ENCODE measurements around the gene LTN1.

Gene LTN1

DNA sequence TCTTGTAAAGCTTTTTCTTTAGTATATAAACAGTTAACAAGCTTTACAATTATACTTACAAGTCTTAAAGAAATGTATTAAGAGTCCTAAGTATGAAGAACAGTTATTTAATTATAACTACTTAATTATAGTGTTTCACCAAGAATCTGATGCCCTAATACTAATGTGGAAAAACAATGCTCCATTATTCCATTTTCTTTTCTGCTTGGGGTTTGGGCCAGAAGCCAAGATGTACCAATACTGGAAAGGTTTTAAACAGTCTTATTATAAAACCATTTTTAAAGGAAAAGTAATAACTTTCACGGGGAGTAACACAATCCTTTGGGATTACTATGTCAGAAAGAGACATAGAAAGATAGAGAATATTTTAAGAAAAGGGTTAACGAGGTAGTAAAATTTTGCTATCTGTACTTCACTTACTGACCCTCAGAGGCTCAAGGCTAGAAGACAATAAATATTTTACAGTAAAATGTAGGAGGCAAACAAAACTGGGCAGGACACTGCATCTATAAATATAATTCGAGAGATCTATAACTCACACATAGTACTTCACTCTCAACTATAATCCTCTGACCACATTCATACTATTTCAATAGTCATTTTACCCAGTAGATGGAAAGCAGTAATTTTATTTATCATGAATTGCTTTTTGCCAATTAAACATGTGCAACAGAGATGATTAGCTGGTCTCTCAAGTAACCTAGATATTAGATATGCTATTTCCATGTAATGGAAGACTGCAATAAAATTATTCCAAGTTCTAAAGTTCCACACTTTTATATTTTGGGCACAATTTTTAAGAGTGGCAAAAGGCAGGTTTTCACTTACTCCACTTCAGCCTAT, 63.9 kb downstream of the LTN1 start:
- no peak for DNase-seq

DNA sequence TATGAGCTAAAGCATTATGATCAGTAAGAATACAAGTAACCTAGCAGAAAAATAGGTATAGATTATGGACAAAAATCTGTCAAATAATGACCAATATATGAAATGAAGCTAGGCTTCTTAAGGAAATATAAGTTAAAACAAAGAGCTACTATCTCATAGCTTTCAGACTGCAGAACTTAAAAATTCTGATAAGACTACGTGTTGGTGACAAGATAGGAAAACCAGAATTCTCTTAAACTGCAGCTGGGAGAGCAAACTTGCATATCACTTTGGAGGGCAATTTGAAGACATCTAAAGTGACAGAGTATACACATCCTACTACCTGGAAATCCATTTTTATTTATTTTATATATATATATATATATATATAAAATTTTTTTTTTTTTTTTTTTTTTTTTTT, 65.5 kb downstream of the LTN1 start:
- no peak for DNase-seq

DNA sequence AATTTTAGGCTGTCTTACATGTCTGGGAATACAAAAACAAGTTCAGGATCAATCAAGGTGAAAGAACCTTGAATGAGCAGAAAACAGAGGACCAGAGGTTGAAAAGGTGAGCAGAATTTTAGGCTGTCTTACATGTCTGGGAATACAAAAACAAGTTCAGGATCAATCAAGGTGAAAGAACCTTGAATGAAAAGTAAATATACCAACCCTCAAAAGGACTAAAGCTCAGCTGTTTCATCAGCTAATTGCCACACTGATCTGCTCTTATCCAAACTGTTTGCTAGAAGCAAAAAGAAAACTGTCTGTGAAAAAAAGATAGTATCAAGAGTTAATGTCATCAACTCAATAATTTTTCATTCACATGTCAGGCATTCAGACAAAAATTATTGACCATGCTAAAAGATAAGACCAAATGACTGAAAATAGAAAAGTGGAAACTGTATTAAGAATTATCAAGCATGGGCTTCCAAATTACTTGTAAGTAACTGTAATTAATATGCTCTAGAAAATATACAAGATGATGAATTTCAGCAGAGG, 69.2 kb downstream of the LTN1 start:
- DNase-seq = no peak

GRCh38 chr21:28922368-28922767, 70.3 kb downstream of the LTN1 start:
- no peak for DNase-seq

DNA sequence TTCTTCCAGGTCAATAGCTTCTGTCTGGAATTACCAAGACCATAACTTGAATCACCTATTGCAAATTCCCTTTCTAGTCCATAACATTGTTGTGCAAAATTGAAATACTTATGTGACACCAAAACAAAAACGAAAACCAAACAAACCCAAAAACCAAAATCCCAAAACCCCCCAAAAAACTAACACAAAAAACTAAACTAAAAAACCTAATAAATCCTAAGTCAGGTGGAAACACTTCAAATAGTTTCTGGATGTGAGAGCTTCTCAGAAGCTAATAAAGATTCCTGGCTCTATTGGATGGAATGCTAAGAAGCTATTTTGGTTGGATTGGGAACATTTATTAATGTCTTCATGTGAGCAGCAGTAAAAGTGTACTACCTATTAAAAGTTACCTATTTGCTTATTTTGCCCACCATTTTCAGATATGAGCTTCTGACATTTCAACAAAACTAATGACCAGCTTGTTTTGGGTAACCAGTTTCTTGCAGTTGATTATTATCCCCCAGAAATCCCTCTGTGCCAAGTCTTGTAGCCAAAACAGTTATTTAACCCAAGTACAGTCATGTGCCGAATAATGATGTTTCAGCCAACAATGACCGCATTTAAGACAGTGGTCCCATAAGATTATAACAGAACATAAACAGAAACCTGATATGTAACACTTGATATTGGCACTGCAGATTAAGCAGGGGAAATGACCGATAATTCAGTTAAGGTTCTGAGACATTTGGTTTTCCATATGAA, 76.4 kb downstream of the LTN1 start:
- no peak for DNase-seq

- DNase-seq = no peak
Measured at GRCh38 chr21:28913071-28913470, 79.6 kb downstream of the LTN1 start.

DNA sequence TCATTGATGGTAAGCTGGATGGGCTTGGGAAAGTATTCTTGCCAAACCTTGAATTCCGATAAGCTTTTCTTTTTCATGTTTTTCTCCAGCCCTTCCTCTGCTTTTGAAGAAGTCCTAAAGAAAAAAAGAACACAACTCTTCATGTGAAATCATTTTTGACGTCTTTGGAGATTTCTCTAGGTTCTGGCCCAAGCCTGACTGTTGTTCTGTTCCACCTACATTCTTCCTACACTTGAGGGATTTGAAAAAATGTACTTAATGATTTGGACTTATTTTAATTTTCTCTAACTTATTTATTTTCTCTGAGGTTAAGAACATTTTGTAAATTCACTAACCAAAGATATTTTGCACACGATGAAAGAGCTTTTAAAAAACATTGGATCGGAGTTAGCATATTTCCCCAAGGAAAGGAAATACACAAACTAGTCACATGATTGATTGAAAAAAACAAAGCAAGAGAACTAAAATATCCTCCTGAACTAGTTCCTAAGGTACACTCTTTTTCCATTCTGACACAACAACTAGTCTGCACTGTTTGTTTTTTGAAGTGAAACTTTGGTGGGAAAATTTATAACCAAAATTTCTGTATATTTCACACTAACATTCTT, 82.3 kb downstream of the LTN1 start:
- no peak for DNase-seq

- no peak for DNase-seq
Measured at GRCh38 chr21:28908351-28908750, 84.3 kb downstream of the LTN1 start.

DNA sequence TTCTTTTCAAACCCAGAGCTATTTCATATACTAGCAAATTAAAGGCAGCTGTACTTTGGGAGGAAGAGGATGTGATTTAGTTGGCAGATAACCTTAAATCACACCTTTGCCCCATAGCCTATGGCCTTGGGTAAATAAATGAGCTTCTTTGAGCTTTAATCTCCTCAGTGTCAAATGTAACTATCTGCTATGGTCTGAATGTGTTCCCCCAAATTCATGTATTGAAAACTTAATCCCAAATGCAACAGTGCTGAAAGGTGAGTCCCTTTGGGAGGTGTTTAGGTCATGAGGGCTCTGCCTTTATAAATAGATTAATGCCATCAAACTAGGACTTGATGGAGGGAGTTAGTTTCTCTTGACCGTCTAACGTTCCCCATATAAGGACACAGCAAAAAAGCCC, 85.8 kb downstream of the LTN1 start:
- no peak for DNase-seq

GRCh38 chr21:28906236-28906635, 86.4 kb downstream of the LTN1 start:
- no peak for DNase-seq

- no peak for DNase-seq
Measured at GRCh38 chr21:28904961-28905435, 87.7 kb downstream of the LTN1 start.

DNA sequence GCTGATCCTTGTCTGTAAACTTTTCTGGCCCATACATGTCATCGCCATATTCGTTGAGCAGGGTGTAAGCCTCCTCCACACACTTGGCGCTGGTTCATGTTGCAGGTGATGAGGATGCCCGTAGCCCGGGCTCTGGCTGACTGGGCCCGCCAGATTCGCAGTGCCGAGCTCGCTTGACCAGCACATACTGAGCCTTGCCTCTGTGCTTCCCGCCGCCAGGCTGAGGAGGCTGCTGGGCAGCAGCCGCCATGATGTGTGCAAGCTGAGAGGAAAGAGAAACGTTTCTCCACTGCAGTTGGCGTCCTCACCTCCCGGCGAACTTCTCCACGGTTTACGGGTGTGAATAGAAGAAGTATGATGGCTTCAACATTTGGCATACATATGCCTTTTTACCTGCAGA, 89.2 kb downstream of the LTN1 start:
- no peak for DNase-seq

DNA sequence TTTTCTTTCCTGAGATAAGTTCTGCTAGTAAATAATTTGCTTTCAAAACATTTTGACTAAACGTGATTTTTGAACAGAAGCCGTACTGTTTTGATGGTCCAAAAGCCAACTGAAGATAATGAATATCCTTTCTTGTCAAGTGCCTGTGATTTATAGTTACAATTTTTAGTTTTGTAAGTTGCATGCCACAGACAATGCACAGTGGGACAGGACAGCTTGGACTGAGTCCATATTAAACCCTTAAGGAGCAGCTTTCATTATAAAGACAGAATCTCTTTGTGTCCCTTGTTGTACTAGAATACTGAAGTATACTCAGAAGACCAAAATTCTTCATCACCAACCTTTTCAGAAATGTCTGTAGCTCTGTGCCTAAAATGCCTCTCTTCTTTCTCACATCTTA, 92.2 kb downstream of the LTN1 start:
- no peak for DNase-seq

- no peak for DNase-seq
Measured at GRCh38 chr21:28899744-28900143, 92.9 kb downstream of the LTN1 start.

DNA sequence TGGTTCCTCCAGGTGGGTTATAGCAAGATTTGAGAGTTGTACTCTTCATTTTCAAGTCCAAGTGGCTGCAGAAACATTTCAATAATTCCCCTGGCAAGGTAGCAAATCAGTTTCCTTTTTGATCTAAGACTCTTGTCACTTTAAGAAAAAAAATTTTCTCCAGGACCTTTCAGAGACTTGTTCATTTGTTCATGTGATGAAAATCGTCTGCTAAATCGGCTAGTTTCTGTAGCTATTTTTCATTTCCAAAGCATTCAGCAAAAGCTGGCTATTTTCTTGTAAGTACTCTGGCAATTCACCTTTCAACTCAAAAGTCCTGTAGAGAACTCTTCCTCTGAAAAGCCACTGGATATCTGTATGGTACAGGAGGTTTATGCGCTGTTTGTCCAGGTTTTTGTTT, 93.5 kb downstream of the LTN1 start:
- no peak for DNase-seq

DNA sequence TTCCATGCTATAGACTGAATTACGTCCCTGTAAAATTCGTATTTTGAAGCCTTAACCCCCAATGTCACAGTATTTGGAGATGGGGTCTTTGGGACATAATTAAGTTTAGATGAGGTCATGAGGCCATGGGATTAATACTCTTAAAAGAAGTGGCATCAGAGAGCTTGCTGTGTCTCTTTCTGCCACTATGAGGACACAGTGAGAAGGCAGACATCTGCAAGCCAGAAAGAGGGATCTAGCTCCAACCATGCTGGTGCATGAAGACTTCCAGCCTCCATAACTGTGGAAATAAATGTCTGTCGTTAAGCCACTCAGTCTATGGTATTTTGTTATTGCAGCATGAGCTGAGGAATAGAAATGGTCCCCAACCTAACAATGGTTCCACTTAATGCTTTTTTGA, 99.0 kb downstream of the LTN1 start:
- DNase-seq = no peak

GRCh38 chr21:28892199-28893111, 100.2 kb downstream of the LTN1 start:
- DNase-seq = no peak

GRCh38 chr21:28885853-28886177, 106.9 kb downstream of the LTN1 start:
- no peak for DNase-seq

GRCh38 chr21:28884976-28885852, 107.5 kb downstream of the LTN1 start:
- peak; percentile 49 for DNase-seq

DNA sequence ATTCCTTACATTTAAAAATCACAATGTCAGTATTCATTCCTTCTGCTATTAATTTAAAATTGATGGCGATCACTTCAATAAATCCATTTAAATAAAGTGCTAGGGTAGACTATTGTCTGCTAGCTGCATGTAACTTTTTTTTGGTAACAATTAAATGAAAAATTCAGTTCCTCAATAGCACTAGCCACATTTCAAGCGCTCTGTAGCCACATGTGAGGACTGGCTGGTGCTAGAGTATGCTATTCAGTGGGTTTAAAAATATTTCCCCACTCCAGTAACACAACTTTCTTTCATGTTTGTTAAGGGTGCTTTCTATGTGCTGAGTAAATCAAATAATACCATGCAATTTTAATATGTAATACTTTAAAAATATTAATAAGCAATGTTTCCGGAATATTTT, 108.2 kb downstream of the LTN1 start:
- DNase-seq = no peak

- DNase-seq = no peak
Measured at GRCh38 chr21:28883931-28884330, 108.7 kb downstream of the LTN1 start.

DNA sequence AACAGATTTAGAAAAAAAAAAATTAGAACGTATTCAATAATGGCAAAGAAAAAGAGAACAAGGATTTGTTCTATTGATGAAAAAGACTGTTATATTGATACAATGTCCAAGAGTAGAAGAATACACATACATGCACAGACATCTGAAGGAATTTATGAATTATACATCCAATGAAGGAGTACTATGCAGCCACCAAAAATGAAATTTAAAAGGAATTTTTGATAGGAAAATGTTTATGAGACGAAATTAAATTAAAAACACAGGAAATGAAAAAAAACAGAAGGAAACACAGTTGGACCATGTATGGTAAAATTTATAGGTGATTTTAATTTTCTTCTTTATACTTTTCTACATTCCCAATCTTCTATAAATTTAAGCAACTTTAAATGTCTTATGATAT, 110.3 kb downstream of the LTN1 start:
- no peak for DNase-seq
